ENCODE results near the gene ALDH1A2.

- TF ChIP-seq CTCF (IDR thresholded peaks at IDR 0.05; ENCODE audit: low read depth, low read length) (no peak), EZH2phosphoT487 (IDR thresholded peaks at IDR 0.05; ENCODE audit: low read depth) (no peak)
Observed at GRCh38 chr15:57925650-57926049, 139.9 kb downstream of the ALDH1A2 start.

Measured in OCI-LY3 (cell line).